ENCODE measurements around the gene NUP205.
A peak's percentile ranks its signal among the peaks of the same experiment; 100 is the strongest.

Gene NUP205

DNA sequence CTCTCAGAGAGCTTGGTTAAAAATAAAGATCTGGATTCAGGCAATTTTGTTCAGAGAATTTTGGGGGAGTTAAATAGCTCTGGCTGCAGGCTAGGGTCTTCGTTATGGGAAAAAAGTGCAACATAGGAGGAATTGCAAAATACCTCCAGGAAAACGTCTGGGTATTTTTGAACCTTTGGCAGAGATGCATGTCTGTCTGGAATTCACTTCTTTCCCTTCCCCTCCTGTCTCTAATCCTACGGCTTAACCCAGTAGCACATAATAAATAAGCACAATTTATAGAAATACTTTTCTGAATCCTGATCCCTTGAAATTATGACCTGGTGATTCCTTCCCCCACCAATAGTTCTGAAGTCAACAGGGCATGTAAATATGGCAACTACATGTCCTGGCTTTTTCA is 19.3 kb upstream of the NUP205 start:
- no peak for DNase-seq (ENCODE audit: low read depth in 4 of 4, low spot score in 1 of 4)

DNA sequence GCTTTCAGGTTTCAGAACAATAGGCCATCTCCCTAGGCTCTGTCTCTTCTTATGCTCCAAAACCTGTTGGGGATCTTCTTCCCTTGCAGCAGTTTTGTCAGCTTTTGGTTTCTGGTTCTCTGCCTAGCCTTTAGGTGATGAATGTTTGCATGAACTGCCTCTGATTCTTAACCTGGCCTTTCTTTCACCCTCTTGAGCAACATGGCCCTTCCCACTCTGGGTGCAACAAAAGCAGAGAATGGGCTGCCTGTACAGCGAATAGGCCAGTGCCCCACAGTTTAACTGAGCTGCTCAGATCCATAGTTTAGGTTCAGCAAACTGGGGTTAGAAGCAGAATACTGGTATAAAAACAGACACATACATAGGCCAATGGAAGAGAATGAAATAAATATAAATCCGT is 18.1 kb upstream of the NUP205 start:
- DNase-seq (ENCODE audit: low read depth in 4 of 4, low spot score in 1 of 4), result no peak

DNA sequence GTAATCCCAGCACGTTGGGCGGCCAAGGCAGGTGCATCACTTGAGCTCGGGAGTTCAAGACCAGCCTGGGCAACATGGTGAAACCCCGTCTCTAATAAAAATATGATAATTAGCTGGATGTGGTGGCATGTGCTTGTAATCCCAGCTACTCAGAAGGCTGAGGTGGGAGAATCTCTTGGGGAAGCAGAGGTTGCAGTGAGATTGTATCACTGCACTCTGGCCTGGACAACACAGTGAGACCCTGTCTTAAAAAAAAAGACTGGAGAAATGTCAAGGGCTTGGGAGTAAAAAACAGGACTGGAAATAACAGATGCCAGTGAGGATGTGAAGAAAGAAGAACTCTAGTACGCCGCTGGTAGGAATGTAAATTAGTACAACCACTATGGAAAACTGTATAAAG is 16.7 kb upstream of the NUP205 start:
- DNase-seq (ENCODE audit: low read depth in 4 of 4, low spot score in 1 of 4), result no peak

DNA sequence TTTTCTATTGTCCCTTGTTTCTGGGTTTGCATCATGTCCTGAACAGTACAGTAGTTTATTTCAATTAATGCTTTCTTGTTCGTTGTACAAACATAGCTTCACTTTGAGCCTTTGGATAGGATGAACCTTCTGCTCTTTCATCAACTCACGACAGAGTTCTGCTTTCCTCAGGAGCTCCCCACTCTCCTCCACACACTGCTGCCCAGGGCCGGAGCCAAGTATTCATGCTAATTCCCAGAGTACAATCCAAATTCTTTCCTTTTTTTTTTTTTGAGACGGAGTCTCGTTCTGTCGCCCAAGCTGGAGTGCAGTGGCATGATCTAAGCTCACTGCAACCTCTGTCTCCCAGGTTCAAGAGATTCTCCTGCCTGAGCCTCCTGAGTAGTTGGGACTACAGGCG is 7.5 kb upstream of the NUP205 start:
- no peak for DNase-seq (ENCODE audit: low read depth in 4 of 4, low spot score in 1 of 4)

DNA sequence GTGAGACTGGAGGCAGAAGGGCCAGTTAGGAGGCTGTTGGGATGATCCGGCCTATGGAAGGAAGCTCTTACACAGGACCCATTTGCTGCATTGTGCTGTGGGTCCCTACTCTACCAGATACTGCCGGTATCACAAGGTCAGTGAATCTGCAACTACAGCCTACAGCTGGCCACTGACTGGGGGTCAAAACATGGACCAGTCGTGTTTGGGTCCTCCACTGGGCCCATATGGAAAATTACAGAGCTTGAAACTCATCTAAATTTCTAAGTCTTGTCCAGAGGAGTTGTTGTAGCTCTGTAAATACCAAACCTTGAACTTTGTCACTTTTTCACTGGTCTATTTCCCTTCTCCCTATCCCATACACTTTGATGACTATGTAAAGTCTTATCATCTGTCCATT is 5.6 kb upstream of the NUP205 start:
- no peak for DNase-seq (ENCODE audit: low read depth in 4 of 4, low spot score in 1 of 4)

DNA sequence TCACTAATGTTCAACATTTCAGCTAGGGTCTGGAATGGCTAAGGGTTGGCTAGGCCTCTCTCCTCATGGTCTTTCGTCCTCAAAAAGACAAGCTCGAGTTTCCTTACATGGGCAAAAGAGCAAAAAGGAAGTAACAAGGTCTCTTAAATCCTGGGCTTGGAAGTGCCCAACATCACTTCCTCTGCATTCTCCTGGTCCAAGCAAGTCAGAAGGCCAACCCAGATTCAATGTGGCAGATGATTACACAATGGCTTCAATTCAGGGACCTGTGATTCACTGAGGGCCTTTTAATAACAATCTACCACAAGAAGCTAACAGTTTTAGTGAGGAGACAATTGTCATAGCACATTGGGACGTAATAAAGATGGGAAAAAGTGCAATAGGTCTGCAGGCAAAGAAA is 4.4 kb upstream of the NUP205 start:
- no peak for DNase-seq (ENCODE audit: low read depth in 4 of 4, low spot score in 1 of 4)

DNA sequence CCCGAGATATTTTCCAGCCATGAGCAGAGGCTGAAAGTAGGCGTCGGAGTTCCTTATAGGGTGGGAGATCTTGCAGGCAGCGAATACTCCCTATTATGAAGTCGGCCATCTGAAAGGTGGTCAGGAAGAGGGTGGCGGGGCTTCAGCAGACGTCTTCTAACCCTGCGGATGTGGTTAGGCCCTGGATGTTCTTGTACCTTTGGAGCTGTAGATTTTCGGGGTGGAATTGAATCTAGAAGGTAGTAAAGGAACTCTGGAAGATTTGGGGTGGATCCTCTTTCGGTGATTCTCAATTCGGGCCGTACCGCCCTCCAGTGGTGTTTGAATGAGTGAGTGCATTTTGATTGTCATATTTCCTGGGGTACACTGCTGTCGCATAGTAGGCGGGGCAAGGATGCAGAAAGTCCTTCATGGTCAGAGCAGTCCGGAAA is 635 bp downstream of the NUP205 start:
- peak; percentile 17 to 46 (median 26) for DNase-seq (ENCODE audit: low read depth in 4 of 4, low spot score in 1 of 4)

DNA sequence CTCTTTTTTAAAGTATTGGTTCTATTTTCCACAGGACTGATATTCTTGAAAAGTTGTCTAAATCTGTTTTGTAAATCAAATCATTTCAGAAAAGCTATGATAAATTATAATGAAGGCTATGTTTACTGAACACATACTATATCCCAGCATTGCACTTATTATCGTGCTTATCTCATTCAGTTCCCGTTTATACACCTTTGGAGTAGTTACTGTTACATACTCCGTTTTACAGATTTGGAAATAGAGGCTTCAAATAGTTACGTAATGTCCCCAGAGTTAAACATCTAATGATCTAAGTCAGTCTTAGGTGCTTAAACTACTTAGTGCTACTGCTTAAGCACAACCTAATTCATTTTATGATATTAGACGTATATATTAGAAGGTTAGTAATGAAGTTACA is 1.2 kb downstream of the NUP205 start:
- DNase-seq (ENCODE audit: low read depth in 4 of 4, low spot score in 1 of 4), result no peak

DNA sequence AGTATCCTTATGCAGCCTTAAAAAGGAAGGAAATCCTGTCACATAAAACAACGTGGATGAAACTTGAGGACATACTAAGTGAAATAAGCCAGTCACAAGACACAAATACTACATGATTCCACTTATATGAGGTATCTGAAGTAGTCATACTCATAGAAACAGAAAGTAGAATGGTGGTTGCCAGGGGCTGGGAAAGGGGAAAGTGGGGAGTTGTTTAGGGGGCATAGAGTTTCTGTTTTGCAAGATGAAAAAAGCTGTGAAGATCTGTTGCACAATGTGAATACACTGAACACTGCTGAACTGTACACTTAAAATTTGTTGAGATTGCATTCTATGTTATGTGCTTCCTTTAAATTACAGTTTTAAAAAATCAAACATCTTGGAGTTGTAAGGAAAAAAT is 2.9 kb downstream of the NUP205 start:
- DNase-seq (ENCODE audit: low read depth in 4 of 4, low spot score in 1 of 4), result no peak

DNA sequence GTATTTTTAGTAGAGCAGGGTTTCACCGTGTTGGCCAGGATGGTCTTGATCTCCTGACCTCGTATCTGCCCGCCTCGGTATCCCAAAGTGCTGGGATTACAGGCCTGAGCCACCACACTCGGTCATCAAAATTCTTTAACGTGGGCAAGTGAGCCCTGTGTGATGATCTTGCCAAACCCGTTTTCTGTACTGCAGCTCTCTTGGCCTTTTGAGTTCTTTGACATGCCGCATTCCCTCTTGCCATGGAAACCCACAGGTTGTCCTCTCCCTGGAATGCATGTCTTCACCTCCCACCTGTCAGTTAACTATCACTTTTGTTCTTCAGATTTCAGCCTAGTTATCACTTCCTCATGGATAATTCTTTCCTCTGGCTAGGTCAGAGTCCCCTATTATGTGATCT is 5.0 kb downstream of the NUP205 start:
- DNase-seq (ENCODE audit: low read depth in 4 of 4, low spot score in 1 of 4), result no peak

DNA sequence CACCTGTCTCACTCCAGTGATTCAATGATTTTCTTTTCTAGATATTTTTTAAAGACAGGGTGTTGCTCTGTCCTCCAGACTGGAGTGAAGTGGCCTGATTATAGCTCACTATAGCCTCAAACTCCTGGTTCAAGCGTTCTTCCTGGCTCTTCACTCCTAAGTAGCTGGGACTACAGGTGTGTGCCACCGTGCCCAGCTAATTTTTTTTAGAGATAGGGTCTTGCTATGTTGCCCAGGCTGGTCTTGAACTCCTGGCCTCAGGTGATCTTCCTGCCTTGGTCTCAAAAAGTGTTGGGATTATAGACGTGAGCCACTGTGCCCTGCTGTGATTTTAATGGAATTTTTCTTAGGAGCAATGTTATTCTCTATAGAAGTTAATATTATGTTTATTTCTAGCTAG is 14.1 kb downstream of the NUP205 start:
- DNase-seq (ENCODE audit: low read depth in 4 of 4, low spot score in 1 of 4), result no peak

DNA sequence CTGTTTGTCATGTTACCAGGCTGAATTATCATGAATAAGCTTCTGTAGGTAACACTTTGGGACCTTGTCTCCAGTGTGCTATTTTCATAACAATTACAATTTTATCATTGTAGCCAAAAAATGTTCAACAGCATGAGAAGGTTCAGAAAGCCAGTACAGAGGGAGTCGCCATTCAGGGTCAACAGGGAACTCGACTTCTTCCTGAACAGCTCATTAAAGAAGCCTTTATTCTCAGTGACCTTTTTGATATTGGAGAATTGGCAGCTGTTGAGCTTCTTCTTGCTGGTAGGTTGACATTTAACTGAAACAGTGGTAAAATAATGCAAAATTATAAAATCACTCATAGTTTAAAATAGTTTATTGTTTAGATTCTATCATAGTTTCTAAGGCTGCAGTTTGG is 15.8 kb downstream of the NUP205 start:
- DNase-seq (ENCODE audit: low read depth in 4 of 4, low spot score in 1 of 4), result no peak

DNA sequence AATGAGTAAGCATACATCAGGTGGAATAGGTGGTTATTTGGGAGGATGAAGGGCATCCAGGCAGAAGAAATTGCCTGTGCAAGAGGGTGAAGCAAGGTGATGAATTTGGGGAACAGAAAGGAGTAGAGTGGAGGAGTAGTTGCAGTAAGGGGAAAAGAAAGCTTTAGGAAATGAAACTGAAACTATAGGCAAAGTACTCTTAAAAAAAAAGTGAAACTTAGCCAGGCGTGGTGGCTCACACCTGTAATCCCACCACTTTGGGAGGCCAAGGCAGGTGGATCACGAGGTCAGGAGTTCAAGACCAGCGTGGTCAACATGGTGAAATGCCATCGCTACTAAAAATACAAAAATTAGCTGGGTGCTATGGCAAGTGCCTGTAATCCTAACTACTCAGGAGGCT is 17.6 kb downstream of the NUP205 start:
- no peak for DNase-seq (ENCODE audit: low read depth in 4 of 4, low spot score in 1 of 4)

DNA sequence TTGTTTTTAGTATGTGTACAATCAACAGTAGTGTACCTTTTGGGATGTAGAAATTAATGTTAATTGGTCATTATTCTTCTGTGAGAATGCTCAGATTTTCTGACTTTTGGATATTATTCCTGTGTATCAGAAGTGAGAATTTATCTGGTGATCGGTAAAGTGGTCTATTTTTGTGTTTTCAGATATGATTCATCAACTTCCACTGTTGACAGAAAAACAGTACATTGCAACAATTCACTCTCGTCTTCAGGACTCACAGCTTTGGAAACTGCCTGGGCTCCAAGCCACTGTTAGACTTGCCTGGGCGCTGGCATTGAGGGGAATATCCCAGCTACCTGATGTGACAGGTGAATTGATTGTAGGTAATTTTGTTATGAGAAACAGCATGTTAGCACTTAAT is 20.9 kb downstream of the NUP205 start:
- DNase-seq (ENCODE audit: low read depth in 4 of 4, low spot score in 1 of 4), result no peak

DNA sequence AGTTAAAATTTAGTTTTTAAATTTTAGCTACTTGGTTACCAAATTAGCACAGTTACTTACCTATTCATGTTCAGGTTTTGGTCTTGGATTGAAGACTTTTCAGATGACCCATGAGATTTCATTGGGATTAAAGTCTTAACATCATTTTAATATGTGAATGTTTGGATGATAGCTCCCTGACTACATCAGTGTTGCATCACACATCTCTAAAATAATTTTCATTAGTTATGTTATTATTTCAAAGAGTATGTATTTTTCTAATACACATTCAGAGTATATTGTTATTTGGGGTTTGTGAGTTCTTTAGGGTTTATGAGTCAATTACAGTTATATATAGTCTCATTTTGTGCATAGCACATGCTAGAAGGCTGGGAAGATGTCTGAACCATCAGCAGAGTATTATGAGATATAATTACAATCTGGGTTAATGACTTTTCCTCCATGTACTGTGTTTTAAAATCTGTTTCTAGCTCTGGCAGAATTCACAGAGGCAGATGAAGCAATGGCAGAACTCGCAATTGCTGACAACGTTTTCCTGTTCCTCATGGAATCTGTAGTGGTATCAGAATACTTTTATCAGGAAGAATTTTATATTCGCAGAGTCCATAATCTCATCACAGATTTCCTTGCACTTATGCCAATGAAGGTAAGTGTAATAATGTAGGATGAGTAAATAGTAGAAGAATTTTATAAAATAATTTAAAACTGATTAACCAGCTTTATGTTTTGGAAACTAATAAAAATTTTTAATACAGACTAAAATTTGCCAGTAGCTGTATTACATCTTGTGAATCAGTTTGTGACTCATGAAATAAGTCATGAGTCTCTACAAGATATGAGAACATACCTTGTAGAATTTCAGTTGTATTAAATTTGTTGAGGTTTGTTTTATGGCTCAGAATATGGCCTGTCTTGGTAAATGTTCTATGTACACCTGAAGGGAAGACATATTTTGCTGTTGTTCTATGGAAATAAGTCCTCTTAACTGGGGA is 26.9 kb downstream of the NUP205 start:
- no peak for DNase-seq (ENCODE audit: low read depth in 4 of 4, low spot score in 1 of 4)

DNA sequence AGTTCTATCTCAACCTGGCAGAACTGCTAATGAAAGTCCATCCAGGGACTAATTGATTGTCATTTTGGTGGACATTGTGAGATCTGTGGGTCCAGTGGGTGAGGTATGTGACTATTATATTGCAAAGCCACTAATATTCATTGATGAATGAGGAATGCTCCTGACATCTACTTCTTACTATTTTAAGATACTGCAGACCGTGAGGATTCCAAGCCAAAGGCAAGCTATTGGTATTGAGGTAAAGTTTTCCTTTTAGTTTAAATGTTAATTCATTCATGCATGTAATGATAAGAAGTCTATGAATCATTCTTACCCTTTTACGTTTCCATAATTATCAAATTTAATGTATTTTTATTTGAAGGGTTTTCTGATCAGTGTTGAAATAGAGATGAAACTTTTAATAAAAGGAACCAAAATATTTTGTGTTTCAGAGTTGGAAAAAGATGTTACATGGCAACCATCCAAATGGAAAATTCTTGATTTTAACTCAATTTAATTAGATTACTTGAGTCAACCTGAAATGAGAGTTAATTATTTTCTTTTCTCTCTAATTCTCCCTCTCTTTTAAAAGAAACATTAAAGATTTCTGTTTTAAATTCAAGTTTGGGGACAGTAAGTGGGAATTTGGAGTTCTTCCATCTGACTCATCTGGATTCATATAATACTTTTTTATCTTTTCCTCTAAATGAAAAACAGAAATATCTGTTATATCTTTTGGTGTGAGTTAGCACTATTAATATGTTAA is 39.6 kb downstream of the NUP205 start:
- DNase-seq (ENCODE audit: low read depth in 4 of 4, low spot score in 1 of 4), result no peak

DNA sequence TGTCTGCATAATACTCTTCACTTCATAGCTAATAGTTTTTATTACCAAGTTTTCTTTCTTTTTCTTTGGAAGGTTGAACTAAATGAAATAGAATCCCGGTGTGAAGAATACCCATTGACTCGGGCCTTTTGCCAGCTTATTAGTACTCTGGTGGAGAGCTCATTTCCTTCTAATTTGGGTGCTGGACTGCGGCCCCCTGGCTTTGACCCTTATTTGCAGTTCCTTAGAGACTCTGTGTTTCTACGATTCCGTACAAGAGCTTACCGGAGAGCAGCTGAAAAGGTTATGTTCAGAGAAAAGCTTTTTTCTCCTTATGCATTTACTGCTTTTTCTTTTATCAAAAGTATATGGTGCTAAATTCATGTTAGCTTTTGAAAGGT is 40.2 kb downstream of the NUP205 start:
- DNase-seq (ENCODE audit: low read depth in 4 of 4, low spot score in 1 of 4), result no peak

DNA sequence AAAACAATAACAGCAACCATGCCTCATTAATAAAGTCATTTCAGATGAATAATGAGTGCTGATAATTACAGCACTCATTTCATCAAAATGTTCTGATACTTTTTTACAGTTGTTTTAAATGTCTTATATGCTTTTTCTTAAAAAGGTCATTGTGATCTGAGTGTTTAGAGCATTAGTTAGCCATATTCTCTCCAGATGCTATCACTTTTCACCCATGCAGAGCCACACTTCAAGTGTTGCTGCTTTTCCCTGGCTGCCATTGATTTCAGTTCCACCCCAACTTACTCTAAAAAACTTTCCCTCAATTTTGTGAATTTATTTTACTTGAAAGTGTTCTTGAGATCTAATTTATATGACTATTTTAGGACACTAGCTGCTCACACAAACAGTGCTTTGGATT is 41.8 kb downstream of the NUP205 start:
- DNase-seq (ENCODE audit: low read depth in 4 of 4, low spot score in 1 of 4), result no peak

DNA sequence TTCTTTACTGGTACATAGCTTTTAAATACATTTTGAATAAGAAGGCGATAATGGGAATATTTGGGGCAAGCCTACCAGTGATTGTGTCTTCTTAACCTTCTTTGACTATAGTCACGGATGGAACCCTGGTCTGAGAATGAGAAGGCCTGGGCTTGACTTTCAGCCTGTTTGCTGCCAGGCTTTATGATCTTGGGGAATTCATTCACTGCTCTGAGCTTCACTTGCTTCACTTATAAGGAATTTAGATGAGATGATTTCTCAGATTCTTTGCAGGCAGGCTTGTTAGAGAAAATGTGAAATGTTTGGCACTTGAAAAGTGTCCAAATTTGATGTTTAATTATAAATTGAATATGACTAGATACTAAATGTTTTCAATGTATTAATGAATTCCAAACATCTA is 42.5 kb downstream of the NUP205 start:
- no peak for DNase-seq (ENCODE audit: low read depth in 4 of 4, low spot score in 1 of 4)

DNA sequence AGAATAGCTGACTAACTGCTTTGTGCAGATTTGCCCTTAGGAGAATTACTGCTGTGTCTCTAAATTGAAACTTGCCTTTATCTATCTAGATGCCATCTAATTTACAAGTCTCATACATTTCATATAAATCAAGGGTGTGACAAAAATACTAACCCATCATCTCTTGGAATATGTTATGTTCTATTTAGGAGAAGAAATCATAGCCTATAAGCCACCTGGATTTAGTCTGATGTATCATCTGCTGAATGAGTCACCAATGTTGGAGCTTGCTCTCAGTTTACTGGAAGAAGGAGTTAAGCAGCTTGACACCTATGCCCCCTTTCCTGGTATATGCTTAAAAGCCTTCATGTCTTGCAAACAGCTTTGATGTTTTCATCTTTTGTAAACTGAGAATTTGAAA is 43.5 kb downstream of the NUP205 start:
- DNase-seq (ENCODE audit: low read depth in 4 of 4, low spot score in 1 of 4), result no peak

DNA sequence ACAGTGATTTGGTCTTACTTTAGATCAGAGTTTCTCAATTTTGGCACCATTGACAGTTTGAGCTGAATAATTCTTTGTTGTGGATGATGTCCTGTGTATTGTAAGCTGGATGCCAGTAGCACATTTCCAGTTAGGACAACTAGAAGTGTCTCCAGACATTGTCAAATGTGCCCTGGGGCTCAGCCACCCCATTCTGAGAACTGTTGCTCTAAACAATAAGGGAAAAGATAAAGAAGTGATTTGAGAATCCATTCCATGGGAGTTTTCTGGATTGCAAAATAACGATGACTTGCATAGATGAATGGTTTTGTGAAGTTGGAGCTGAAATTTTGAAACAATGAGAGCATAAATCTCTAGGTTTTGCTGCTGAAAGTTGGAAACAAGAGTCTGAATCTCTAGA is 44.6 kb downstream of the NUP205 start:
- no peak for DNase-seq (ENCODE audit: low read depth in 4 of 4, low spot score in 1 of 4)

DNA sequence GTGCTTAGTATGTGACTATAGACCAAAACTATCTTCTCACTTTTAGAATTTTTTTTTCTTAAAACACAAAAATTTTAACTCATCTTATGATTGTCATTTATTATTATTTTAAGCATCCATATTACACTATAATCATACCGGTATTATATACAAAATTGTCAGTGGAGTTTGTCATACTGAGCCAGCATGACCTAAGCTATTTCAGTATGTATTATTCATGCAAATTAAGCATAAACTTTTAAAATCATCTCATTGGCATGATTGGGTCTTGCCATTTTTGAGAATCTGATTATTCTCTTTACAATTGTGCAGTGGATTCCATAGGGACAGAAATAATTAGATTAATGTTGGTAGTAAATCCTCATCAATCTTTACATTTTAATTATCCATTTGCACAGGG is 58.4 kb downstream of the NUP205 start:
- DNase-seq (ENCODE audit: low read depth in 4 of 4, low spot score in 1 of 4), result no peak

Data from stimulated activated CD4-positive, alpha-beta T cell treated with anti-CD3 and anti-CD28 coated beads, Interleukin-1b, Interleukin-23, amount 100 ng/mL, for 24 hours (primary cell).